KOPT-K1 (cell line): ENCODE results near the gene ERCC1.

Experiments used
- H3K27ac ChIP-seq: fragments of 200-600 bp; sonication (generic); 2 replicates; pipeline ENCODE4 v1.5.1; 2016; ENCODE audit warnings: antibody characterized with exemption, mild to moderate bottlenecking, low read depth, low read length; ENCODE audit not compliant: poor library complexity, severe bottlenecking
- H3K36me3 ChIP-seq: fragments of 200-600 bp; sonication (generic); 2 replicates; pipeline ENCODE4 v1.5.1; 2017; ENCODE audit warnings: antibody characterized with exemption, mild to moderate bottlenecking, low read length, moderate library complexity; ENCODE audit not compliant: insufficient read depth
- H3K9me3 ChIP-seq: fragments of 200-600 bp; sonication (generic); 2 replicates; pipeline ENCODE4 v1.5.1; 2017; ENCODE audit warnings: antibody characterized with exemption, low read length, mild to moderate bottlenecking; ENCODE audit not compliant: insufficient read depth, poor library complexity, severe bottlenecking

ERCC1 gene

GRCh38 chr19:45423589-45424190, at the start of gene ERCC1:
Gene ERCC1 (minus strand): TSS chr19:45423917. CDS start chr19:45423374, 543 bp downstream.
- Histone ChIP-seq H3K27ac (peak within 1 kb of the TSS; percentile 74), H3K36me3 (peaks cover 22% of the 10 kb centered on the region; the same call in 1 of the 2 replicates), H3K9me3 (no peaks in the 10 kb centered on the region)

- Histone ChIP-seq H3K36me3 (no peaks in the 10 kb centered on the region), H3K27ac (no peak overlapping the region), H3K9me3 (no peaks in the 10 kb centered on the region)
These were observed 49.6 kb upstream of the ERCC1 start for GRCh38 chr19:45473367-45473681.

GRCh38 chr19:45472563-45473366, 49.0 kb upstream of the ERCC1 start:
- Histone ChIP-seq H3K9me3 (no peaks in the 10 kb centered on the region), H3K36me3 (no peaks in the 10 kb centered on the region), H3K27ac (no peak overlapping the region)

GRCh38 chr19:45471931-45472562, 48.3 kb upstream of the ERCC1 start:
- Histone ChIP-seq H3K9me3 (no peaks in the 10 kb centered on the region), H3K36me3 (no peaks in the 10 kb centered on the region), H3K27ac (no peak overlapping the region)

GRCh38 chr19:45471111-45471930, 47.6 kb upstream of the ERCC1 start:
- Histone ChIP-seq H3K36me3 (no peaks in the 10 kb centered on the region), H3K27ac (no peak overlapping the region), H3K9me3 (no peaks in the 10 kb centered on the region)

- H3K27ac ChIP-seq: no peak overlapping the region
These were observed 47.0 kb upstream of the ERCC1 start for GRCh38 chr19:45470762-45471081.

GRCh38 chr19:45469945-45470761, 46.4 kb upstream of the ERCC1 start:
- Histone ChIP-seq H3K9me3 (no peaks in the 10 kb centered on the region), H3K36me3 (no peaks in the 10 kb centered on the region), H3K27ac (peak overlapping the region; percentile 22)

More at GRCh38 chr19:45470762-45471081, 47.0 kb upstream of the ERCC1 start:
- H3K36me3 ChIP-seq: no peaks in the 10 kb centered on the region
- H3K9me3 ChIP-seq: no peaks in the 10 kb centered on the region

GRCh38 chr19:45469132-45469944, 45.6 kb upstream of the ERCC1 start:
- no peaks in the 10 kb centered on the region for H3K36me3 ChIP-seq
- no peaks in the 10 kb centered on the region for H3K9me3 ChIP-seq
- peak overlapping the region; percentile 33 for H3K27ac ChIP-seq

GRCh38 chr19:45468803-45469131, 45.0 kb upstream of the ERCC1 start:
- H3K27ac ChIP-seq: peak overlapping the region; percentile 33

GRCh38 chr19:45468159-45468651, 44.5 kb upstream of the ERCC1 start:
- Histone ChIP-seq H3K9me3 (no peaks in the 10 kb centered on the region), H3K36me3 (no peaks in the 10 kb centered on the region), H3K27ac (no peak overlapping the region)

More at GRCh38 chr19:45468803-45469131, 45.0 kb upstream of the ERCC1 start:
- Histone ChIP-seq H3K36me3 (no peaks in the 10 kb centered on the region), H3K9me3 (no peaks in the 10 kb centered on the region)

- H3K9me3 ChIP-seq: no peaks in the 10 kb centered on the region
- H3K36me3 ChIP-seq: no peaks in the 10 kb centered on the region
- H3K27ac ChIP-seq: peak within 1 kb of the TSS; percentile 33
These were observed 43.9 kb upstream of the ERCC1 start, which contains the start of gene FOSB for GRCh38 chr19:45467456-45468158. Gene FOSB (plus strand): TSS chr19:45467996. CDS start chr19:45468587, 591 bp downstream.

GRCh38 chr19:45467115-45467455, 43.4 kb upstream of the ERCC1 start:
- no peak overlapping the region for H3K27ac ChIP-seq
- H3K9me3 ChIP-seq: no peaks in the 10 kb centered on the region
- H3K36me3 ChIP-seq: no peaks in the 10 kb centered on the region

GRCh38 chr19:45464852-45465441, 41.2 kb upstream of the ERCC1 start:
- Histone ChIP-seq H3K27ac (no peak overlapping the region), H3K9me3 (no peaks in the 10 kb centered on the region), H3K36me3 (no peaks in the 10 kb centered on the region)
